HG03175 (cell line): ENCODE data around the gene ZBTB26.

Experiments
- ATAC-seq: cut with Tn5 transposase; IDR thresholded peaks from one replicate; pipeline ENCODE4 v1.9.1; 2021; ENCODE audit warnings: mild to moderate bottlenecking, moderate library complexity; ENCODE audit not compliant: unreplicated experiment

The ZBTB26 gene, protein sequence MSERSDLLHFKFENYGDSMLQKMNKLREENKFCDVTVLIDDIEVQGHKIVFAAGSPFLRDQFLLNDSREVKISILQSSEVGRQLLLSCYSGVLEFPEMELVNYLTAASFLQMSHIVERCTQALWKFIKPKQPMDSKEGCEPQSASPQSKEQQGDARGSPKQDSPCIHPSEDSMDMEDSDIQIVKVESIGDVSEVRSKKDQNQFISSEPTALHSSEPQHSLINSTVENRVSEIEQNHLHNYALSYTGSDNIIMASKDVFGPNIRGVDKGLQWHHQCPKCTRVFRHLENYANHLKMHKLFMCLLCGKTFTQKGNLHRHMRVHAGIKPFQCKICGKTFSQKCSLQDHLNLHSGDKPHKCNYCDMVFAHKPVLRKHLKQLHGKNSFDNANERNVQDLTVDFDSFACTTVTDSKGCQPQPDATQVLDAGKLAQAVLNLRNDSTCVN

DNA sequence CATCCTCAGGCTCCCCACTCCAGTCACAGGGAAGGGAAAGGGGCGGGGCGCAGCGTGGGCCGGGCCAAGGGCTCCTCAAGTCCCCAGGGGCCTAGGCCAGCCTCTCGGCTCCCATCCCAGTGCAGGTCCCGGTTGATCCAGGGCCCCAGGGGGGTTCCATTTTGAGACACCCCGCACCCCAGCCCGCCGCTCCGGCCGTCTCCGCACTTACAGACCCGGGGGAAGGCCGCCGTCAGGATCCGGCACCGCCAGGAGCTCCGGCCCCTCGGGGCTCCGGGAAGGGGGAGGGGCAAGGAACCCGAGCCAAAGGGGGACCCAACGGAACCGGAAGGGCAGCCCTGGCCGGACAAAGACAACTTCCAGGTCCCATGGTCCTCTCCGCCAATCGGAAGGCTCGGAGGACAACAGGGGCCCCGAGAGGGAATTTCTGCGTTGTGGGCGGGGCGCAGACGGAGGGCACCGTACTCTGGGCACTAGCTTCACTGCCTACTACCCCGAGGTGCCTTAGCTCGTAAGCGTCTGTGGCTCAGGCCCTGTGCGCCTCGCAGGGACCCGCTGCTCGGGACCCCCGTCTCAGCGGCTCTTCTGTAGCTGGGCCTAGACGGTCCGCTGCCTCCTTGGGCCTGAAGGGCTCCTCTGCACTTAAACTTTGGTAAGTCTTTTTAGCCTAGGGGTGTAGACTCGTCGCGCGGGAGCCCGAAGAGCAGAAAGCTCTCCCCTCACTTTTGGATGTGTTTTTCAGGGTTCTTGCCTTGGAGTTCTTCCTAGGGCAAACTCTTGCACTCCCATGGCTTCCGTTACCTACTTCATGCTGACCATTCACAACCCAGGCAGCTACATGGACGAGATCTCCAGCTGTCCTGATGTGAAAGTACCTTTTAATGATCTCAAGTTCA is at the start of gene ZBTB26:
Gene ZBTB26, minus strand, starts transcription at position 287 of the 896 bp plus-strand sequence. CDS start 11,578 bp downstream, outside the sequence.
- peak; percentile 96 for ATAC-seq

DNA sequence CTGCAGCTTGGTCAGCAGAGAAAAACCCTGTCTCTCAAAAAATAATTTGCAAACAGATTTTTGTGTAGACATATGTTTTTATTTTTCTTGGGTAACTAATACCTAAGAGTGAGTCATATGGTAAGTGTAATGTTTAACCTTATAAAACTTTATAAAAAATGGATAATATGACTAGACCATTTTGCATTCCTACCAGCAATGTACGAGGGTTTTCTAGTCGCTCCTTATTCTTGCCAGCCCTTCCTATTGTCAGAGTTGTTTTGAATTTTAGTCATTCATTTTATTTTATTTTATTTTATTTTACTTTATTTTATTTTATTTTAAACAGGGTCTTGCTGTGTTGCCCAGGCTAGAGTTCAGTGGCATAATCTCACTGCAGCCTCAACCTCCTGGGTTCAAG is 47.3 kb upstream of the ZBTB26 start:
- no peak for ATAC-seq

DNA sequence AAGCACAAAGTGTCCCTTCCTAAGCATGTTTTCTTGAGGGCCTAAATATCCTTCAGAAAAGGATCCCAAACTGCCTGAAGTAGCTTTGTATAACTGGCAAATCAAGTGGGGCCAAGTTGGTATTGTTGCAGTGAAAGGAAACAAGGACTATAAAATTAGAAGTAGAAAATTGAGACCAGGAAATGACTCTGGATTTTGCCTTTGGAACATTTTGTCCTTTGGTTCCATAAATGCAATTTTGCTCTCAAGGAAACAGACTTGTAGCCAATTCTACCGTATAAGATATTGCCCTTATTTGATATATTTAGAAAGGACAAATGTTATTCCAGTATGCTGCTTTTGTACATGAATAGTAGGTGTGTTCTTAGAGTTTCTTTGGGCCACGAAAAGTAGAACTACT is 43.9 kb upstream of the ZBTB26 start:
- no peak for ATAC-seq

- no peak for ATAC-seq
Observed at GRCh38 chr9:122961139-122961538, 29.8 kb upstream of the ZBTB26 start.

- ATAC-seq: no peak
Observed at GRCh38 chr9:122955961-122956360, 24.6 kb upstream of the ZBTB26 start.

- no peak for ATAC-seq
Observed at GRCh38 chr9:122954253-122954691, 23.0 kb upstream of the ZBTB26 start.

GRCh38 chr9:122951056-122951455 is 19.7 kb upstream of the ZBTB26 start:
- ATAC-seq: no peak

GRCh38 chr9:122950263-122950662 is 19.0 kb upstream of the ZBTB26 start:
- ATAC-seq: no peak

- no peak for ATAC-seq
Observed at GRCh38 chr9:122949696-122950095, 18.4 kb upstream of the ZBTB26 start.

DNA sequence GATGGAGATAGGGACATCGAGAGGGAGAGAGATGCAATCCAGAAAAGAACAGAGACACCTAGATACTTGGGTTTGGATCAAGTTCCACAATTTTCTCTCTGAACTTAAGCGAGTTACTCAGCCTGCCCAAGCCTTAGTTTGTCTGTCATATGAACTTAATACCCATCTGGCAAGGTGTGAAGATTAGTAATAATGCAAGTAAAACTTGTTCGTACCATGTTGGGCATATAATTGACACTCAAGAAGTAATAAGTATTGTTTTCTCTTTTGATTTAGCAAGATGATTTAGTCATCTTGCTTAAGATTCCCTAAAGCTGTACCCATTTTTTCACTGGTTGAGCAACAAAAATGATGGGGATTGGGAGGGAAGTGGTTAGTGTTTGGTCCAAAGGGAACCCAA is 17.0 kb upstream of the ZBTB26 start:
- no peak for ATAC-seq

DNA sequence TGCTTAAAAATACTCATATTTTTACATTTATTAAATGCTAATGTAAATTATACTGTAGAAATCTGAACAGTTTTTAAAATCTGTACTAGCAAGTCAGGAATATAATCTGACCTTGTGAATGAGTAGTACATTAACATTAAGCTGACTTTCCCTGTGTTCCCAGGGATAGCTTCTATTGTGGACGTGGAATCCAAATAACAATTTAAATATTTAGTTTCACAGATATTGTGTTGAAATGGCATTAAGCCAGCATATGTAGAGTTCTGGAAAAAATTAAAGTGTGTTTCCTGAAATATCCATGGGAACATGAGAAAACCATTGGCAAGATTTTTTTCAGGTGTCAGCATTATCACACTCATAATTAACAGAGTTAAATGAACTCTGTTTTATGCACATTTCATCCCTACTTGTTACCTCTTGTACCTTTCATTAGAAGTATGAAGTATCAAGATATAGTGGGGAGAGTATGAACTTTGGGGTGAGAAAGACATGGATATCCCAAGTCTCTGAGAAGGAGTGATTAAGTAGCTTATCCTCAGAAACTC is 15.2 kb upstream of the ZBTB26 start:
- ATAC-seq: no peak

- no peak for ATAC-seq
Observed at GRCh38 chr9:122944960-122945888, 13.9 kb upstream of the ZBTB26 start.

- ATAC-seq: no peak
Observed at GRCh38 chr9:122941582-122942234, 10.4 kb upstream of the ZBTB26 start.

DNA sequence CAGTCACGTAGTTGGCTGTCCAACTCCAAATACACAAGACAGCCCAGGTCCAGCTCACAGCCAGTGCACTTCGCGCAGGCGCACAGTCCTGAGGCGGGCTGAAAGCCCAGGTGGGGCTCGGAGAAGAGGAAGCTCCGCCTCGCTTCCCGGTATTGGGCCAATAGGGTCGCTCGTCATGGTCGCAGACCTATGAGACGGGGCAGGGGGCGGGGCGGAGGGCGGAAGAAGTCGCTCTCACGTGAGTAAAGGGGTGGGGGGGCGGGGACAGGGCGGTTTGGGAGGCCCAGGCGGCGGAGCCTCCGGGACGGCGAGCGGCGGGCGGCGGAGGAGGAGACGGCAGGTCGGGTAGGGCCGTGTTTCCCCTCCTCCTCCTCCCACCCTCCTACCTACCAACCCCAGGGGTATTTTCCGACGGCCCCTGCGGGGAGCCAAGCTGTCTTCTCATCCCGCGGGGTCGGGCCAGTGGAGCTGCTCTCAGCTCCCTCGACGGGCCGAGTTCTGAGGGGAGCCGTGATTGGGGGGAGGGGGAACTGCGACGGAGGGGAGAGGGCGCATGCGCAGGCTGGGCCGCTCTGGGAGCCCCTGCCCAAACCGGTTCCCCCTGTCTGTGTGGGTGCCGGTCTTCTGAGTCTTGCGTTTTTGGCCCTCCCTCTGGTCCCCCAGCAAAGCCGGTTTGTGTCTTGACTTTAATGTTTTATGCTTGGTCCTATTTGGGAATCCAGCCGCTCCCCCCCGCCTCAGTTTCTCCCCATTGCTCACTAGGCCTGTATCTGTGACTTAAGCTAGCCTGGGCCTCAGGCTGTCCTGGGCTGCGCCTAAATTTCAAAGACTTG is 9.7 kb upstream of the ZBTB26 start, which contains the start of gene RABGAP1:
Gene RABGAP1, plus strand, starts transcription at position 272 of the 833 bp plus-strand sequence. CDS start 16,040 bp downstream, outside the sequence.
- ATAC-seq: peak; percentile 98

GRCh38 chr9:122940454-122940748 is 9.1 kb upstream of the ZBTB26 start:
- ATAC-seq: no peak

GRCh38 chr9:122939601-122940000 is 8.3 kb upstream of the ZBTB26 start:
- no peak for ATAC-seq

GRCh38 chr9:122936883-122937282 is 5.6 kb upstream of the ZBTB26 start:
- ATAC-seq: no peak

DNA sequence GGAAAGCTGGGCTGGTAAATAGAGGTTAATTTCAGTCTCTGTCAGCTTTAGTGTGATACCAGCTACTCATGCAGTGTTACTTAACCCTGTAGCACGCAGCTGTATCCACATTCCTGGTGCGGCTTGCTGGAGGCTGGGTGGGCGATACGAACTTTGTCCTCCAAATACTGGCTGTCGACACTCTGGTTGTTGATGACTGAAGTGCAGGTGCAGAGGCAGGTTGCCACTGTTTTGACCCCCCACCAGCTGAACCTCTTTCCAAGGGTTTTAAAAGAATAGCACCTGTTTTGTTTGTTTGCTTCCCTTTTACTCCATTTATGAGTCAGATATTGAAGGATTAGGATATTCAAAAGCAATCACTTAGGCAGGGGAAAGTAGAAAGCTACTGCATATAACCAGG is 5.2 kb upstream of the ZBTB26 start:
- ATAC-seq: no peak
